Retinal pigment epithelial cell (primary cell): ENCODE measurements around the gene MRPL36.

Source experiments
- DNase-seq: peaks from one replicate; pipeline ENCODE4 v3.0.0-alpha.2; 2010; ENCODE audit warnings: low read depth
- H3K4me3 ChIP-seq: 2 replicates; pipeline ENCODE4 v1.5.1; 2011; ENCODE audit warnings: mild to moderate bottlenecking, low read length, control low read depth, moderate library complexity
- CTCF ChIP-seq: conservative IDR thresholded peaks from 2 replicates; pipeline ENCODE4 v1.5.1; 2011; ENCODE audit warnings: low read depth, low read length, control low read depth, inconsistent platforms

The MRPL36 gene

GRCh38 chr5:1809416-1810035 lies 9.9 kb upstream of the MRPL36 start:
- TF ChIP-seq CTCF = no peak
- no peak for DNase-seq
- H3K4me3 ChIP-seq = no peak overlapping the region

GRCh38 chr5:1808439-1808838 lies 8.8 kb upstream of the MRPL36 start:
- no peak overlapping the region for H3K4me3 ChIP-seq
- TF ChIP-seq CTCF = no peak

GRCh38 chr5:1807451-1808185 lies 8.0 kb upstream of the MRPL36 start:
- no peak overlapping the region for H3K4me3 ChIP-seq
- DNase-seq = no peak
- no peak for TF ChIP-seq CTCF

More at GRCh38 chr5:1808439-1808838, 8.8 kb upstream of the MRPL36 start:
- DNase-seq = no peak

- DNase-seq = no peak
- no peak for TF ChIP-seq CTCF
- no peak overlapping the region for H3K4me3 ChIP-seq
These were observed 7.3 kb upstream of the MRPL36 start for GRCh38 chr5:1806974-1807373.

- DNase-seq = no peak
- no peak overlapping the region for H3K4me3 ChIP-seq
- TF ChIP-seq CTCF = no peak
These were observed 6.6 kb upstream of the MRPL36 start for GRCh38 chr5:1806199-1806598.

- no peak overlapping the region for H3K4me3 ChIP-seq
- no peak for DNase-seq
- no peak for TF ChIP-seq CTCF
These were observed 6.1 kb upstream of the MRPL36 start for GRCh38 chr5:1805736-1806135.

- no peak for DNase-seq
- no peak overlapping the region for H3K4me3 ChIP-seq
- no peak for TF ChIP-seq CTCF
These were observed 5.7 kb upstream of the MRPL36 start for GRCh38 chr5:1805326-1805725.
